HuH-7.5 (cell line): ENCODE measurements around the gene LMO3.

Source experiments
- DNase-seq: peaks from one replicate; pipeline ENCODE4 v3.0.0; 2011; ENCODE audit warnings: low spot score

The LMO3 gene

GRCh38 chr12:16606117-16606200 is at the start of gene LMO3:
Gene LMO3 (minus strand): TSS chr12:16606162. CDS start chr12:16600860, 5,302 bp downstream.
- DNase-seq: no peak

GRCh38 chr12:16636435-16637055 is 30.6 kb upstream of the LMO3 start:
- DNase-seq: no peak

GRCh38 chr12:16634786-16635185 is 28.8 kb upstream of the LMO3 start:
- no peak for DNase-seq

- no peak for DNase-seq
Observed at GRCh38 chr12:16626991-16627390, 21.0 kb upstream of the LMO3 start.

- DNase-seq: no peak
Observed at GRCh38 chr12:16622338-16622737, 16.4 kb upstream of the LMO3 start.

GRCh38 chr12:16619537-16619936 is 13.6 kb upstream of the LMO3 start:
- DNase-seq: no peak

GRCh38 chr12:16618256-16618655 is 12.3 kb upstream of the LMO3 start:
- DNase-seq: no peak

GRCh38 chr12:16613199-16613598 is 7.2 kb upstream of the LMO3 start:
- DNase-seq: no peak

- DNase-seq: no peak
Observed at GRCh38 chr12:16612647-16613046, 6.7 kb upstream of the LMO3 start.

GRCh38 chr12:16611146-16611545 is 5.2 kb upstream of the LMO3 start:
- no peak for DNase-seq

GRCh38 chr12:16610743-16611142 is 4.8 kb upstream of the LMO3 start:
- DNase-seq: no peak

GRCh38 chr12:16610001-16610585 is 4.1 kb upstream of the LMO3 start:
- DNase-seq: no peak

GRCh38 chr12:16608946-16609539 is 3.1 kb upstream of the LMO3 start:
- no peak for DNase-seq

GRCh38 chr12:16607906-16608775 is 2.2 kb upstream of the LMO3 start:
- no peak for DNase-seq

GRCh38 chr12:16606991-16607390 is 1.0 kb upstream of the LMO3 start:
- DNase-seq: no peak

GRCh38 chr12:16606201-16606849 is 363 bp upstream of the LMO3 start:
- no peak for DNase-seq

GRCh38 chr12:16605642-16606116 is 283 bp downstream of the LMO3 start:
- DNase-seq: peak; percentile 20

GRCh38 chr12:16604596-16605252 is 1.2 kb downstream of the LMO3 start:
- DNase-seq: no peak

GRCh38 chr12:16603916-16604575 is 1.9 kb downstream of the LMO3 start:
- no peak for DNase-seq

- DNase-seq: no peak
Observed at GRCh38 chr12:16603260-16603915, 2.6 kb downstream of the LMO3 start.

GRCh38 chr12:16602412-16602811 is 3.5 kb downstream of the LMO3 start:
- no peak for DNase-seq
